Measurements from ENCODE around the gene PITPNC1. TPM values are rescaled to one million over a fixed set of nuclear protein-coding genes. Genes with fewer than 3 reads are reported as not detected.
"Not testable (repeated sequence)": the region's sequence is repeated elsewhere in the genome, so short reads cannot be mapped to it uniquely, and the experiment has no call there.

PITPNC1 gene
- 23.6 and 28.7 TPM in 2 replicates for total RNA-seq

GRCh38 chr17:67376737-67377487 lies at the start of gene PITPNC1:
Gene PITPNC1 (plus strand): TSS chr17:67377281.
- TF ChIP-seq, protein P1, sequence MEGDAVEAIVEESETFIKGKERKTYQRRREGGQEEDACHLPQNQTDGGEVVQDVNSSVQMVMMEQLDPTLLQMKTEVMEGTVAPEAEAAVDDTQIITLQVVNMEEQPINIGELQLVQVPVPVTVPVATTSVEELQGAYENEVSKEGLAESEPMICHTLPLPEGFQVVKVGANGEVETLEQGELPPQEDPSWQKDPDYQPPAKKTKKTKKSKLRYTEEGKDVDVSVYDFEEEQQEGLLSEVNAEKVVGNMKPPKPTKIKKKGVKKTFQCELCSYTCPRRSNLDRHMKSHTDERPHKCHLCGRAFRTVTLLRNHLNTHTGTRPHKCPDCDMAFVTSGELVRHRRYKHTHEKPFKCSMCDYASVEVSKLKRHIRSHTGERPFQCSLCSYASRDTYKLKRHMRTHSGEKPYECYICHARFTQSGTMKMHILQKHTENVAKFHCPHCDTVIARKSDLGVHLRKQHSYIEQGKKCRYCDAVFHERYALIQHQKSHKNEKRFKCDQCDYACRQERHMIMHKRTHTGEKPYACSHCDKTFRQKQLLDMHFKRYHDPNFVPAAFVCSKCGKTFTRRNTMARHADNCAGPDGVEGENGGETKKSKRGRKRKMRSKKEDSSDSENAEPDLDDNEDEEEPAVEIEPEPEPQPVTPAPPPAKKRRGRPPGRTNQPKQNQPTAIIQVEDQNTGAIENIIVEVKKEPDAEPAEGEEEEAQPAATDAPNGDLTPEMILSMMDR (IDR thresholded peaks at IDR 0.05; ENCODE audit: insufficient read depth, low read length, severe bottlenecking) = no peak
- Histone ChIP-seq H3K36me3 (ENCODE audit: control insufficient read depth, insufficient read depth, low read length) (no peaks in the 10 kb centered on the region), H3K27me3 (ENCODE audit: control insufficient read depth, insufficient read depth, low read length) (no peaks in the 10 kb centered on the region), H3K4me3 (ENCODE audit: low read depth, low read length) (peak within 1 kb of the TSS; percentile 85)
- DNase-seq (ENCODE audit: low read depth) (peak; percentile 69), FAIRE-seq (no peak)

- TF ChIP-seq, protein P1 (IDR thresholded peaks at IDR 0.05; ENCODE audit: insufficient read depth, low read length, severe bottlenecking) = no peak
- DNase-seq (ENCODE audit: low read depth) = no peak
- no peaks in the 10 kb centered on the region for H3K27me3 ChIP-seq (ENCODE audit: control insufficient read depth, insufficient read depth, low read length)
- FAIRE-seq = no peak
- H3K36me3 ChIP-seq (ENCODE audit: control insufficient read depth, insufficient read depth, low read length) = no peaks in the 10 kb centered on the region
- no peak overlapping the region for H3K4me3 ChIP-seq (ENCODE audit: low read depth, low read length)
Observed at GRCh38 chr17:67328026-67328425, 49.1 kb upstream of the PITPNC1 start.

GRCh38 chr17:67331381-67332161 lies 45.5 kb upstream of the PITPNC1 start:
- not testable (repeated sequence) for DNase-seq (ENCODE audit: low read depth); H3K4me3 ChIP-seq (ENCODE audit: low read depth, low read length); FAIRE-seq; H3K36me3 ChIP-seq (ENCODE audit: control insufficient read depth, insufficient read depth, low read length); H3K27me3 ChIP-seq (ENCODE audit: control insufficient read depth, insufficient read depth, low read length)

DNA sequence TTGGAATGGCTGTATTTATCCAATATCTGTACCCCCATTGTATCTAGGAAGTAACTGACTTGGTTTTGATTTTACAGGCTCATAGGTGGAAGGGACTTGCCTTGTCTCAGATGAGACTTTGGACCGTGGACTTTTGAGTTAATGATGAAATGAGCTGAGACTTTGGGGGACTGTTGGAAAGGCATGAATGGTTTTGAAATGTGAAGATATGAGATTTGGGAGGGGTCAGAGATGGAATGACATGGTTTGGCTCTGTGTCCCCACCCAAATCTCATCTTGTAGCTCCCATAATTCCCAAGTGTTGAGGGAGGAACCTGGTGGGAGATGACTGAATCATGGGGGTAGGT lies 44.9 kb upstream of the PITPNC1 start:
- H3K4me3 ChIP-seq (ENCODE audit: low read depth, low read length); H3K27me3 ChIP-seq (ENCODE audit: control insufficient read depth, insufficient read depth, low read length); FAIRE-seq; H3K36me3 ChIP-seq (ENCODE audit: control insufficient read depth, insufficient read depth, low read length); DNase-seq (ENCODE audit: low read depth): not testable (repeated sequence)

GRCh38 chr17:67335245-67335835 lies 41.7 kb upstream of the PITPNC1 start:
- TF ChIP-seq, protein P1 (IDR thresholded peaks at IDR 0.05; ENCODE audit: insufficient read depth, low read length, severe bottlenecking) = no peak
- FAIRE-seq (no peak), DNase-seq (ENCODE audit: low read depth) (no peak)
- Histone ChIP-seq H3K27me3 (ENCODE audit: control insufficient read depth, insufficient read depth, low read length) (no peaks in the 10 kb centered on the region), H3K4me3 (ENCODE audit: low read depth, low read length) (no peak overlapping the region), H3K36me3 (ENCODE audit: control insufficient read depth, insufficient read depth, low read length) (no peaks in the 10 kb centered on the region)

- peaks cover 3% of the 10 kb centered on the region for H3K36me3 ChIP-seq (ENCODE audit: control insufficient read depth, insufficient read depth, low read length)
- TF ChIP-seq, protein P1 (IDR thresholded peaks at IDR 0.05; ENCODE audit: insufficient read depth, low read length, severe bottlenecking) = no peak
- H3K27me3 ChIP-seq (ENCODE audit: control insufficient read depth, insufficient read depth, low read length) = no peaks in the 10 kb centered on the region
- DNase-seq (ENCODE audit: low read depth) (no peak), FAIRE-seq (no peak)
- H3K4me3 ChIP-seq (ENCODE audit: low read depth, low read length) = no peak overlapping the region
Observed at GRCh38 chr17:67336859-67337258, 40.2 kb upstream of the PITPNC1 start.

- not testable (repeated sequence) for H3K27me3 ChIP-seq (ENCODE audit: control insufficient read depth, insufficient read depth, low read length); FAIRE-seq; DNase-seq (ENCODE audit: low read depth); H3K36me3 ChIP-seq (ENCODE audit: control insufficient read depth, insufficient read depth, low read length); H3K4me3 ChIP-seq (ENCODE audit: low read depth, low read length)
Observed at GRCh38 chr17:67338353-67338752, 38.7 kb upstream of the PITPNC1 start.
